Effector memory CD4-positive, alpha-beta T cell (primary cell): ENCODE data around the gene EXD3.

ENCODE experiments used
- DNase-seq, 3 donors: peaks; one replicate each; pipeline ENCODE4 v3.0.0-alpha.2; 2020
- H3K27ac ChIP-seq: 2 replicates; pipeline ENCODE4 v1.7.0; 2013; ENCODE audit warnings: mild to moderate bottlenecking, low read length, moderate library complexity; ENCODE audit not compliant: insufficient read depth, poor library complexity, severe bottlenecking
- H3K27me3 ChIP-seq: replicated peaks from 2 replicates; pipeline ENCODE4 v1.7.0; 2013; ENCODE audit warnings: mild to moderate bottlenecking, low read length; ENCODE audit not compliant: insufficient read depth, control insufficient read depth, poor library complexity, severe bottlenecking
- H3K36me3 ChIP-seq: 2 replicates; pipeline ENCODE4 v1.7.0; 2013; ENCODE audit warnings: mild to moderate bottlenecking, low read length, moderate library complexity; ENCODE audit not compliant: control insufficient read depth, insufficient read depth
- H3K4me1 ChIP-seq: 2 replicates; pipeline ENCODE4 v1.7.0; 2013; ENCODE audit warnings: low read length, mild to moderate bottlenecking; ENCODE audit not compliant: control insufficient read depth, insufficient read depth, poor library complexity, severe bottlenecking
- H3K4me3 ChIP-seq: 2 replicates; pipeline ENCODE4 v1.7.0; 2013; ENCODE audit warnings: low read length, low read depth, mild to moderate bottlenecking; ENCODE audit not compliant: insufficient read depth, poor library complexity, severe bottlenecking
- H3K9me3 ChIP-seq: 2 replicates; pipeline ENCODE4 v1.7.0; 2013; ENCODE audit warnings: mild to moderate bottlenecking, low read length, moderate library complexity; ENCODE audit not compliant: control insufficient read depth

Gene EXD3

DNA sequence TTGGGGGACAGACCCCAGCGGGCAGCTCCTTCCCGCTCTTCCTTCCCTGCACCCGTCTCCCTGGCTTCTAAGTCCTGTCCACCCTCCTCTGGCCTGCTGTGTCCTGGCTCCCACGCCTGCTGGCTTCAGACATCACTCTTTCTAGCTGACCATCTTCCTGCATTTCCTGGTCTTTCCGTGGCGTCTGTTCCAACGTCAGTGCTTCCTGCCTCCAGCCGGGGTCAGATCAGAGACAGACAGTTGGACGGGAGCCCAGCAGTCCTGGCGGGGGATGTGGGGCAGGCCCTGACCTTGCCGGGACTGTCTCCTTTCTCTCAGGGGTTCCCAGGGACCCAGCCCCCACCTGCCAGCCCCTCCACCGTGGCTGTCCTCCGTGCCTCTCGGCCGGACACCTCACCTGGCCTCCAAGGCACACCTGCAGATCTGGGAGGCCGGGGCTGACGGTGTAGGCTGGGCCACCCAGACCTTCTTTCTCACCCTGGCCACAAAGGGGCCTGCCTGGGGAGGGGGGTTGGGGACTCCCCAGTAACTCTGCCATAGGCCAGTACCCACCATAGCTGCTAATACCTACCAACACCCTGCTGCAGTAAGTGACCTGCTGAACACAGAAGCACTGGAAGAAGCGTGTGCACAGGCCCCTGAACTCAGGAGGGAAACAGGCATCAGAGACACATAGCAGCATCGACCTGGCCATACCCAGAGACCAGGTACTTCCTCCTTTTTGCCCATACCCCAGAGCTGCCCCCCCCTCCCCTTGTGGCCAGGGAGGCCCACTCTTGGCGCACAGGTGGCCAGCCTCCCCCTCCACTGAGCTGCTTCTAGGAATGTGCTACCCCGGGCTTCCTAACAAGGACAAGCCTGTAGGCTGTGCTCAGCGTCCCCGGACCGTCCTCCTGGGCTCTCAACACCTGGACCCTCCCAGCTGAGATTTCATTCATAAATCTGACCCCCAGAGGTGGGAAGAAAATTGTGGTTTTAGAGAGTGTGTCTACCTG is 126.0 kb downstream of the EXD3 start:
- Histone ChIP-seq H3K9me3 (no peaks in the 10 kb centered on the region), H3K36me3 (no peaks in the 10 kb centered on the region), H3K4me1 (peaks cover 20% of the 10 kb centered on the region), H3K27me3 (peaks cover 54% of the 10 kb centered on the region), H3K4me3 (no peak overlapping the region), H3K27ac (no peak overlapping the region)
- no peak for DNase-seq

DNA sequence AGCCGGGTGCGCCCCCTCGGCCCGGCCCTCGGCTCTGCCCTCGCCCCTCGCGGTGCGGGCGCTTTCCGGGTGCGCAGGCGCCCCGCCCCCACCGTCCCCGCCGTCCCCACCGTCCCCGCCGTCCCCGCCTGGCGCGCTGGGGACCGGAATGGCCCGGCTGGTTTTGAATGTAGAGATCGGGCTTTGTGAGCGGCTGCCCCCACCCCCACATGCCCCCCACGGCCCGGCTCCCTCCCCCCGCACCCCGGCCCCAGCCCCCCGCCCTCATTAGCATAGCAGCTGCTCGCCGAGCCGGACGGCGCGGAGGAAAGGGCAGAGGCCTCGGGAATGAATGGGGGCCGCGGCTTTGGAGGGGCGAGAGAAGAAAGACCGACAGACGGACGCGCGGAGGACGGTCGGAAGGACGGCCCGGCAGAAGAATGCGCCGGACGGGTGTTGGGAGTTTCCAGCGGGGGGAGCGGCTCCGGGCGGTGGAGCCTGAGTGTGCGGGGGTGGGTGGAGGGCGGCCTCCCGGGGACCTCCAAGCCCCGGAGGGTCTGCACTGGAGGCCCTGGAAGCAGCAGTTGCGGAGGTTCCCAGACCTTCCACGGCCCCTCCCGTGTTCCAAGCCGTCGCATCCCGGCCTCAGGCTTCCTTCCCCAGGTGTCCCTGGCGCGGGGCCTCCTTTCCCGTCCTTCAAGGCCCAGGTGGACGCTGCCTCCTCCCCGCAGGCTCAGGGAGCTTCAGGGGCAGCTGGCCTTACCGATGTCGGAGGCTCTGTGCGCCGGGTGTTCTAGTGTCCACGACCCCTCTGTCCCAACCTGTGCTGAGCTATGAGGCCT is 126.9 kb downstream of the EXD3 start:
- H3K4me1 ChIP-seq, result peaks cover 15% of the 10 kb centered on the region
- no peaks in the 10 kb centered on the region for H3K36me3 ChIP-seq
- peaks cover 54% of the 10 kb centered on the region for H3K27me3 ChIP-seq
- H3K4me3 ChIP-seq, result no peak overlapping the region
- no peaks in the 10 kb centered on the region for H3K9me3 ChIP-seq
- no peak for DNase-seq
- H3K27ac ChIP-seq, result no peak overlapping the region

DNA sequence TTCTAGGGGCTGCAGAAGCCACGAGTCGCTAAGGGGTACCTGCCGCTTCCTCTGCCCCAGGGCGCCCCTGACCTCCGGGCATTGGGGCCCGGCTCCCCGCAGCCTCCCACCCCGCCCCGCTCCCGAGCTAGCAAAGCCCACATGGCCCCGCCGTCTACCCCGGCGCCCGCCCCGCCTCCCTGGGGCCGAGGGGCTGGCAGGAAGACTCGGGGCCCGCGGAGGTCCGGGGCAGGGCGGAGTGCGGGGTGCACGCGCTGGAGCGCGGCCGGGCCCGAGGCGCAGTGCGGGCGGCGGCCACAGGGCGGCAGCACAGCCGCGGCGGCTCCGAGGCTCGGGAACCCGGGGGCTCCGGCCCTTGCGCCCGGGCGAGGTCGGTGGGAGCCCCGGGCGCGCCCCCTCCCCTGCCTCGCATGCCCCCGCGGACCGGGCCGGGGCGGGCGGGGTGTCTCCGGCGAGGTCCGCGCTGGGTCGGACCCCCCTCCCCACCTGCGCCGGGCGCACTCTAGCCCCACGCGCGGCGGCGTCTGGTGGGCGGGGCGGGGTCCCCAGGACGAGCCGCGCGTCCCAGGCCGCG is 127.6 kb downstream of the EXD3 start:
- Histone ChIP-seq H3K27me3 (peaks cover 54% of the 10 kb centered on the region), H3K4me3 (no peak overlapping the region), H3K4me1 (peaks cover 8% of the 10 kb centered on the region), H3K36me3 (no peaks in the 10 kb centered on the region), H3K9me3 (no peaks in the 10 kb centered on the region), H3K27ac (no peak overlapping the region)
- DNase-seq, result no peak

DNA sequence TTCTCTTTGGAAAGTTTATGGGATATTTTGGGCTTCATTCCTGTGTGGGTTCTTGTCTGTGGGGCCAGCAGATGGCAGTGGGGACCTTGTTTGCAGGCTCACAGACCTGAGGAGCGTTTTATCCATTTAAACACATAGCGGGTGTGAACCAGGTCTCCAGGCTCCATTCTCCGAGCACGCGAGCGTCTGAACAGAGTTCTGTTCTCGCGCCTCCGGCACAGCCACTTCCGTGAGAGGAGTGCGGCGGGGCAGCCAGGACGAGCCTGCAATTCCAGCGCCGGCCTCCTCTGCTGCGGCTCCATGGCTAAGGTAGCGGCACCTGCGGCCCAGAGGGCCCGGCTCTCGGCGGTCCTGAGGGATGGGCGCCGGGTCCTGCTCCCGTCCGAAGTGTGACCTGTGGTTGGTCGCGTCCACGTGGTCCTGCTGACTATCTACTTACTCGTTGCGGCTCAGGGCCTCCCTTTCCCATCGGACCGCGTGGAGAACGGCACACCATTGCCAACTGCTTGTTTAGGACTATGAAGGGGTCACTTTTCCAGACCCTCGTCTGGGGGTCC is 128.2 kb downstream of the EXD3 start:
- no peak overlapping the region for H3K4me3 ChIP-seq
- no peaks in the 10 kb centered on the region for H3K9me3 ChIP-seq
- H3K27ac ChIP-seq, result no peak overlapping the region
- no peaks in the 10 kb centered on the region for H3K36me3 ChIP-seq
- H3K27me3 ChIP-seq, result peaks cover 51% of the 10 kb centered on the region
- no peak for DNase-seq
- peaks cover 4% of the 10 kb centered on the region for H3K4me1 ChIP-seq

DNA sequence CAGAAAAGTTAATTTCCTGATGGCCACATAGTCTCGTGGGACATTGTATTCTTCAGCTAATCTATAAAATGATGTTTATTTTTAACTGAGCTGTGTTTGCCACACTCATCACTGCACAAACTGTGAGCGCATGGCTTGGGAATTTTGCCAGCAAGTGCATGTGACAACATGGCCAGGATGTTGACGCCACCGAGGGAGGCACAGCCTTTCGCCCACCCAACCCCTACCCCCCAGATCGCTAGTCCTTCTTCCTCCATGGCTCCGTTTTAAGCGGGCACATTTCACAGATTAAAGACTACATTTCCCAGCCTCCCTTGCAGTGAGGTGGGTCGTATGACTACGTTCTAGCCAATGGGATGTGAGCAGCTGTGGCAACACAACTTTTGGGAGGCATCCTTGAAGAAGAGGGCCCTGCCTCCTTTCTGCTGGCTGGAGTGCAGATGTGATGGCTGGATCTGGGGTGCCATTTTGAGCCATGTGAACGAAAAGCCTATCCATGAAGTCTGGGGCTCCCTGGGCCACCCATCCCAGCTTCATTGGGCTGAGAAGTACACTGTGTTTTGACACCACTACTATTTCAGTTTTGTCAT is 128.8 kb downstream of the EXD3 start:
- no peak for DNase-seq
- H3K4me1 ChIP-seq, result peaks cover 3% of the 10 kb centered on the region
- H3K4me3 ChIP-seq, result no peak overlapping the region
- no peak overlapping the region for H3K27ac ChIP-seq
- H3K9me3 ChIP-seq, result no peaks in the 10 kb centered on the region
- H3K27me3 ChIP-seq, result peaks cover 45% of the 10 kb centered on the region
- no peaks in the 10 kb centered on the region for H3K36me3 ChIP-seq

DNA sequence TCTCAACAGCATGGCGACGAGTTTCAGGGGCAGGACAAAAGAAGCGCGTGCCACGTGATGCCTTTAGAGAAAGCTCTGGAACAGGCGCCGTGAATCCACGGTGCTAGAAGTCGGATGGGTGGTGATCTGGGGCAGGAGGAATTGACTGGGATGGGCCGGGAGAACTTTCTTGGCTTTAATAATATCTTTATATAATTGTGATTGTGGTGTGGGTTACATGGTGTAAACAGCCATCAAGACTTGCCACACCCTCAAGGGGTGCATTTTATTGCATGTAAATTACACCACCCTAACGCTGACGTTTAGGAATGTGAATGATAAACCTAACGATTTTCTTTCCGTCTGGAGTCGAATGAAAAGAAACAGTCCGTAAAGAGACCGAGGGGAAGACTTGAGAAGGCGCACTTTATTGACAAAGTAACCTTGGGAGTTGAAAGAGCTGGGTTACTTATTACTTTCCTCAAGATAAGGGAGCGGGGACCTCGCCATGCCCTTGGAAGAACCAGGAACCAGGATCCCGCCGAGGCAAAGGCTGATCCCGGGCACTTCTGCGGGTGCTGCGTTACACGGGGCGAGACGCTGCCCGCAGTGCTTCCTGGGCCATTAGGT is 129.4 kb downstream of the EXD3 start:
- H3K27ac ChIP-seq, result no peak overlapping the region
- no peaks in the 10 kb centered on the region for H3K9me3 ChIP-seq
- no peaks in the 10 kb centered on the region for H3K36me3 ChIP-seq
- peaks cover 39% of the 10 kb centered on the region for H3K27me3 ChIP-seq
- no peak for DNase-seq
- H3K4me1 ChIP-seq, result peaks cover 3% of the 10 kb centered on the region
- no peak overlapping the region for H3K4me3 ChIP-seq

DNA sequence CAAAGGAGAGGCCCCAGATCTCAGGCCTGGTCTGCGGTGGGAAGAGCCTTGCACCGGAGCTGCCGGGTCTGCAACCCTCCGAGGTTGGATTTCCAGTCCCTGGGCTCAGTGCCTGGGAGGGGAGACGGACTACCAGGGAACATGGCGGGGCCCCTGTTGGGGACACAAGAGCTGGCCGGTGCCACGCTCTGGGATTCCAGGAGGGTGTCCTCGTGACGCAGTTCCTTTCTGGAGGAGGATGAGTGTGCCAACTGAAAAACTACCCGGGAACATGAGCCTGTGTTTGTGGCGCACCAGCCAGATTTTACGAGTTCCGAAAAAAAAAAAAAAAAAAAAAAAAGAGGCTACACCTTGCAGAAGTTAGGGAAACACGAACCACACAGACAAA is 129.9 kb downstream of the EXD3 start:
- H3K4me1 ChIP-seq, result peaks cover 3% of the 10 kb centered on the region
- H3K27ac ChIP-seq, result no peak overlapping the region
- H3K4me3 ChIP-seq, result no peak overlapping the region
- H3K27me3 ChIP-seq, result peaks cover 35% of the 10 kb centered on the region
- H3K9me3 ChIP-seq, result no peaks in the 10 kb centered on the region
- DNase-seq, result no peak
- H3K36me3 ChIP-seq, result no peaks in the 10 kb centered on the region

DNA sequence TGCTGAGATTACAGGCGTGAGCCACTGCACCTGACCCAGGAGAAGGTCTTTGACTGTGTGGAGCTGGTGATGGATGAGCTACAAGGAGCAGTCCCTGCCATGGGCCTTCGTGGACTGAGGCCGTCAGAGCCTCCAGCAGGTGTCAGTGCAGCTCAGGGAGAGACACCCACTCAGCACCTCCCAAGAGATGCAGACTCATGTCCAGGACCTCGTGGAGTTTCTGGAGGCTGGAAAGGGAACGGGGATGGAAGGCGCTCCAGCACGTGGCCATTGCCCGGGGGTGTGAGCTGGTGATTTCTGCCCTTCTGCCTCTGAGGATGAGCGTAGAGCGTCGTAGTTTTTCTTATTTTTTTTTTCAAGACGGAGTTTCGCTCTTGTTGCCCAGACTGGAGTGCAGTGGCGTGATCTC is 136.0 kb downstream of the EXD3 start:
- Histone ChIP-seq H3K27ac (no peak overlapping the region), H3K36me3 (no peaks in the 10 kb centered on the region), H3K4me1 (no peaks in the 10 kb centered on the region), H3K27me3 (no peaks in the 10 kb centered on the region), H3K4me3 (no peak overlapping the region), H3K9me3 (no peaks in the 10 kb centered on the region)
- no peak for DNase-seq

DNA sequence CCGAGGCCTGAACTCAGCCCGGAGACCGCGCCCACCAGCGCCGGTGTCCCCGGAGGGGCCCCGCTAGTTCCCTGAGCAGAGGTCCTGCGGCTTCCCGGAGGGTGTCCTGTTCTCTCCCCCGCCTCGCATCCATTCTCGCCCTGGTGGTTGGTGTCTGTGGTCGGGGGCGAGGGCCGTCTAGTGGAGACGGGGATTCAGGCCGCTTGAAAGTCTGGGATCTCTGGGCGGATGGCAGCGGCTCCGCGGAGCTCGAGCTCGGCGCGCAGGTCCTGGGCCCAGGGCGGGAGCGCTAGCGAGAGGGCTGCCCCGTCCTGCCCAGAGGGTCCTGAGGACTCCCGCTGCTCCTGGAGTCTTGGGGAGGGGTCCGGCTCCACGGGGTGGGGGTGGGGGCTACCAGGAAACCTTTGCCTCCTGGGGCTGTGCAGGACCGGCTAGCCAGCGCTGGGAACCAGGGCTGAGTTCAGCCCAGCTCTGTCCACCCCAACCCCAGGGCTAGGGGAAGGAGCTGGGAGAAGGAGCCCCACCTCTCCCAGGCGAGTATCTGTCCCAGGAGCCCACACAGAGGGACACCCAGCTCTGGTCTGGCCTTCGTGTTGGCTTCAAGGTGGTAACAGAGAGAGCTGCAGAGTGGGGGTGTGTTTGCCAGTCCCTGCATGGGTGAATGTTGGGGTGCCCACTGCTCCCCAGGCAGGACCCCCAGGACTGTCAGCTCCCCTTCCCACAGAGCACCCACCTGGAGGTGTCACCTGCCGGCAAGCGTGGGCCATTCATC is 141.4 kb downstream of the EXD3 start:
- no peak overlapping the region for H3K4me3 ChIP-seq
- no peak overlapping the region for H3K27ac ChIP-seq

More for the DNA sequence above, 141.4 kb downstream of the EXD3 start:
- no peak for DNase-seq
- Histone ChIP-seq H3K27me3 (no peaks in the 10 kb centered on the region), H3K9me3 (no peaks in the 10 kb centered on the region), H3K36me3 (peaks cover 5% of the 10 kb centered on the region), H3K4me1 (peaks cover 19% of the 10 kb centered on the region)
